Nephron (organoid): Measurements from ENCODE around the gene KLHL11.

Experiments
- H3K27ac Mint-ChIP-seq, 3 experiments: 2 replicates each; pipeline ENCODE4 v1.8.0; 2020; ENCODE audit warnings: mixed read lengths in 3 of 3, mild to moderate bottlenecking in 2 of 3, moderate library complexity in 1 of 3
- H3K27me3 Mint-ChIP-seq: 2 replicates; pipeline ENCODE4 v1.8.0; 2021; ENCODE audit warnings: low read depth, mild to moderate bottlenecking, moderate library complexity, mixed read lengths
- H3K36me3 Mint-ChIP-seq: 2 replicates; pipeline ENCODE4 v1.8.0; 2020; ENCODE audit warnings: low read depth, mixed read lengths
- H3K4me1 Mint-ChIP-seq: 2 replicates; pipeline ENCODE4 v1.8.0; 2020; ENCODE audit warnings: mixed read lengths
- H3K4me3 Mint-ChIP-seq, 3 experiments: 2 replicates each; pipeline ENCODE4 v1.8.0; 2020; ENCODE audit warnings: mild to moderate bottlenecking in 3 of 3, mixed read lengths in 3 of 3, moderate library complexity in 2 of 3
- H3K9me3 Mint-ChIP-seq: 2 replicates; pipeline ENCODE4 v1.8.0; 2020; ENCODE audit warnings: mixed read lengths
- TF ChIP-seq, protein P1 (sequence below), 3 experiments: fragments of 200-600 bp; sonication (generic); IDR thresholded peaks; one replicate each; pipeline ENCODE4 v1.5.0; 2021; ENCODE audit warnings: antibody characterized with exemption in 3 of 3; ENCODE audit not compliant: unreplicated experiment in 3 of 3

The KLHL11 gene

DNA sequence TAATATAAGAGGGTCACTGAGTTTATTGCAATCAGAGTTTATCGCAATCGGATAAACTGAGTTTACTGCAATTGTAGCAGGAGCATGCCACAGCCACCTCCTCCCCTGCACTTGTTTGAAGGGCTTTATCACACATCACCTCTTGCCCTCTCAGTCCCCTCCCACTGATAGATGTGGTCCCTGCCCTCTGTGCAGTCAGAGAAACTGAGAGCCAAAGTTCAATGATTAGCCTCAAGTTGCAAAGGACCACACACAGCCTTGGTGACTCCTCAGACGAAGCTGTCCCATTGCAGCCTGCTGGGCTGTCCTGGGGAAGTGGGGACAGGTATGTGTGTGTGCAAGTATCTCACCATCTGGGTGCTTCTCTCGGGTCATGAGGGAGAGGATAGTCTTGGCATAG lies 39.9 kb upstream of the KLHL11 start:
- Mint-ChIP-seq H3K27me3 (no peaks in the 10 kb centered on the region), H3K9me3 (no peaks in the 10 kb centered on the region), H3K27ac (no peak overlapping the region), H3K36me3 (peaks cover 68% of the 10 kb centered on the region), H3K4me1 (peaks cover 17% of the 10 kb centered on the region), H3K4me3 (no peak overlapping the region)
- TF ChIP-seq, protein P1, sequence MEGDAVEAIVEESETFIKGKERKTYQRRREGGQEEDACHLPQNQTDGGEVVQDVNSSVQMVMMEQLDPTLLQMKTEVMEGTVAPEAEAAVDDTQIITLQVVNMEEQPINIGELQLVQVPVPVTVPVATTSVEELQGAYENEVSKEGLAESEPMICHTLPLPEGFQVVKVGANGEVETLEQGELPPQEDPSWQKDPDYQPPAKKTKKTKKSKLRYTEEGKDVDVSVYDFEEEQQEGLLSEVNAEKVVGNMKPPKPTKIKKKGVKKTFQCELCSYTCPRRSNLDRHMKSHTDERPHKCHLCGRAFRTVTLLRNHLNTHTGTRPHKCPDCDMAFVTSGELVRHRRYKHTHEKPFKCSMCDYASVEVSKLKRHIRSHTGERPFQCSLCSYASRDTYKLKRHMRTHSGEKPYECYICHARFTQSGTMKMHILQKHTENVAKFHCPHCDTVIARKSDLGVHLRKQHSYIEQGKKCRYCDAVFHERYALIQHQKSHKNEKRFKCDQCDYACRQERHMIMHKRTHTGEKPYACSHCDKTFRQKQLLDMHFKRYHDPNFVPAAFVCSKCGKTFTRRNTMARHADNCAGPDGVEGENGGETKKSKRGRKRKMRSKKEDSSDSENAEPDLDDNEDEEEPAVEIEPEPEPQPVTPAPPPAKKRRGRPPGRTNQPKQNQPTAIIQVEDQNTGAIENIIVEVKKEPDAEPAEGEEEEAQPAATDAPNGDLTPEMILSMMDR (IDR thresholded peaks at IDR 0.05; ENCODE audit: unreplicated experiment in 3 of 3): no peak

DNA sequence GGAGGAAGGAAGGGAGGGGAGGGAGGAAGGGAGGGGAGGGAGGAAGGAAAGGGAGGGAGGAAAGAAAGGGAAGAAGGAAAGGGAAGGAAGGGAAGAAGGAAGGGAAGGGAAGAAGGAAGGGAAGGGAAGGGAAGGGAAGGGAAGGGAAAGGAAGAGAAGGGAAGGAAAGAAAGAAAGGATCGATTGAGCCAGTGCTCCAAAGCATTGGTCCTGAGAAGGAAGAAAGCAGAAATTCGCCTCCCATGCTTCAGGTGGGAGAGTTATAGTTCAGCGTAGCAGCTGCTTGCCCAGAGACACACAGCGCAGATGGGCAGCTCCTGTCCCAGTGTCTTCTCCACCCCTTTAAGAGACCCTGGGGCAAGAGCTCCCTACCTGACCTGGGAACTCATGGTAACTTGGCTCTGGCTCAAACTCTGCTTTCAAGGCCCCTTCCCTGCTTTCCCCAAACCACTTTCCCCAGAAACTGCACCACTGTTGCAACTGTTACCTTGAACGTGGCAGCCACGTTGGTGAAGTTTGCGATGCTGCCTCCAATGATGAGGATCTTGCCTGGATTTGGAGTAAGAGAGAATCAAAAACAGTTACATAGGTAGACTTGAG lies 39.1 kb upstream of the KLHL11 start:
- TF ChIP-seq, protein P1 (IDR thresholded peaks at IDR 0.05; ENCODE audit: unreplicated experiment in 3 of 3): no peak
- Mint-ChIP-seq H3K9me3 (no peaks in the 10 kb centered on the region), H3K27ac (no peak overlapping the region), H3K36me3 (peaks cover 63% of the 10 kb centered on the region), H3K4me3 (no peak overlapping the region), H3K27me3 (no peaks in the 10 kb centered on the region), H3K4me1 (peaks cover 17% of the 10 kb centered on the region)

DNA sequence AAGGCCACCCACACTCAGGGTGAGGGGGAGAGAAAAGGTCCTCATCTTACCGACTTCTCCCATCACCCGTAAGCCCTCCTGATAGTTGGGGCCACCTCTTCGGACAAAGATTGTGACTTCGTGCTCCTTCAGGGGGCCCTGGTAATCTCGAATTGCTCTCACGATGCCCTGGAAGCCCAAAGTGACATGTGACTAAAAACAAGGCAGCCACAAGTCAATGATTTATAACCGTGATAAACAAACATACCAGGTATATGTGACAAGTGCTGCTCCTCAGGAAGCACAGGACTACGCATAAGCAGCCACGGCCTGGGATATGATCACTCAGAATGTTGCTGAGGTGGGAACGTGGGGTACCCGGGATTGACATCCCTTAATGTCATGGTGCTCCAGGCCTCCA lies 36.4 kb upstream of the KLHL11 start:
- TF ChIP-seq, protein P1 (IDR thresholded peaks at IDR 0.05; ENCODE audit: unreplicated experiment in 3 of 3): no peak
- no peaks in the 10 kb centered on the region for H3K27me3 Mint-ChIP-seq
- no peaks in the 10 kb centered on the region for H3K9me3 Mint-ChIP-seq

DNA sequence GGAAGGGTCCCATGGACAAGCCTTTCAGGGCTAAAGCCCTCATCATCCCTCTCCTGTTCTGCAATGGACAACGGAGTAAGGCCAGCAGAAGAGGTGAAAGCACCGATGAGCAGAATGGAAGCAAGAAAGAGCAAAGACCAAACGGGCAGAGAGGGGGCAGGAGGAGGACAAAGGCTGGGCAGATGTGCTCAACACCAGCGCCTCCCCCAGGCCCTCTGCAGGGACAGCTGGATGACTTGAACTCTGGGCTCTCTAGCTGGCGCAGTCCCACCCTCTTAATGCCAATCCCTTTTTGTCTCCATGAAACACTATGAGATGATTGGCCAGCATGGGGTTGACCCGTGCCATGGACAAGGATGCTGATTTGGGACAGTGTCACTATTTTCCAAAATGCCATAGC lies 31.5 kb upstream of the KLHL11 start:
- TF ChIP-seq, protein P1 (IDR thresholded peaks at IDR 0.05; ENCODE audit: unreplicated experiment in 3 of 3): no peak
- Mint-ChIP-seq H3K27me3 (no peaks in the 10 kb centered on the region), H3K36me3 (peaks cover 85% of the 10 kb centered on the region), H3K27ac (peak overlapping the region in 1 of 3 experiments; percentile 61), H3K9me3 (no peaks in the 10 kb centered on the region), H3K4me1 (peaks cover 11% of the 10 kb centered on the region), H3K4me3 (no peak overlapping the region)

More for the DNA sequence above, 36.4 kb upstream of the KLHL11 start:
- no peak overlapping the region for H3K4me3 Mint-ChIP-seq
- peaks cover 67% of the 10 kb centered on the region for H3K36me3 Mint-ChIP-seq
- H3K27ac Mint-ChIP-seq: no peak overlapping the region
- H3K4me1 Mint-ChIP-seq: peaks cover under 1% of the 10 kb centered on the region

DNA sequence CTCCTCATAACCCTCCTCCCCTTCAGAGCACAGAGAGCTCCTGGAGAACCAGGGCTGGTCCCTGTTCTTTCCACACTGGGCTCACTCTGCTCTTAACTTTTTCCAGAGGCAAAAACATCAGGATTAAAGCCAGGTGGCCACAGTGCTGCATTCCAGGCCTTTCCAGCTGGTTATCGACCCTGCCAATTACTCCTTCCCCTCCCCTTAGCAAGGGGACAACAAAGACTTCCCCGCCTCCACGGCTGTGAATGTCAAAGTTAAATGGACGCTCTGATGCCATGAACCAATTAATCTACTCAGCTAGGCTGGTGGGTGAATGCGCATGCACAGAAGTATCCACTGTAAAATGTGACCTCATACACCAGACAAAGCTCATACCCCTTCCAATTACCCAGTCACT lies 30.4 kb upstream of the KLHL11 start:
- Mint-ChIP-seq H3K4me1 (peaks cover 11% of the 10 kb centered on the region), H3K9me3 (no peaks in the 10 kb centered on the region), H3K27ac (peak overlapping the region; percentile 28 to 87 (median 61)), H3K4me3 (no peak overlapping the region), H3K27me3 (no peaks in the 10 kb centered on the region), H3K36me3 (peaks cover 78% of the 10 kb centered on the region)
- TF ChIP-seq, protein P1 (IDR thresholded peaks at IDR 0.05; ENCODE audit: unreplicated experiment in 3 of 3): no peak

DNA sequence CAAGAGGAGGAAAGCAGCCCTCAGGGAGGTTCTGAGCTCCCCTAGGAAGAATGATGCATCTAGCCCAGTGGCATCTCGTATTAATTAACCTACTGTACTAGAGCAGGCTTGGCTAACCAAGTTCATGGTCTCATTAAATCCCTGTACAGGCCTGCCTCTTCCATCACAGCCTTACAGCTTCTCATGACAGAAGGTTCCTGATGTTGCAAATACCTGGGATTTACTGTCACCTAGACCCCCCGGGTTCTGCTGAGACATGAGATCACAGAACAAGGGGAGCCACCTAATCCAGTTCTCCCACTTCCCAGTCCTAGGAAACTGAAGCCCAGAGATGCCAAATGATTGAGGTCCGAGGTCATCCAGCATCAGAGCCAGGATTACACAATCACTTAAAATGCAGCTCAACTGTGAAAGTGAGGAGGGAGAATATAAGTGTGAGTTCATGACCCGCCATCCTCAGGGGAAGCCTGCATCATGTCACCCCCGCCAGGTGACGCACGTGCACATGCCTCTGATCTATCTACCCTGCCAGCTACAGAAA lies 29.6 kb upstream of the KLHL11 start:
- H3K27me3 Mint-ChIP-seq: no peaks in the 10 kb centered on the region
- H3K4me3 Mint-ChIP-seq: no peak overlapping the region
- no peaks in the 10 kb centered on the region for H3K9me3 Mint-ChIP-seq
- peaks cover 11% of the 10 kb centered on the region for H3K4me1 Mint-ChIP-seq
- TF ChIP-seq, protein P1 (IDR thresholded peaks at IDR 0.05; ENCODE audit: unreplicated experiment in 3 of 3): no peak
- H3K27ac Mint-ChIP-seq: peak overlapping the region in 2 of 3 experiments; percentile 39 to 87
- H3K36me3 Mint-ChIP-seq: peaks cover 77% of the 10 kb centered on the region
